Activated CD8-positive, alpha-beta memory T cell treated with anti-CD3 and anti-CD28 coated beads for 4 hours (primary cell): ENCODE results near the gene GCK.
"Not testable (repeated sequence)": the region's sequence is repeated elsewhere in the genome, so short reads cannot be mapped to it uniquely, and the experiment has no call there.

Experiments used
- DNase-seq, 2 donors: peaks; one replicate each; pipeline ENCODE4 v3.0.0-alpha.2; 2020; ENCODE audit warnings: low read depth in 2 of 2

The GCK gene

DNA sequence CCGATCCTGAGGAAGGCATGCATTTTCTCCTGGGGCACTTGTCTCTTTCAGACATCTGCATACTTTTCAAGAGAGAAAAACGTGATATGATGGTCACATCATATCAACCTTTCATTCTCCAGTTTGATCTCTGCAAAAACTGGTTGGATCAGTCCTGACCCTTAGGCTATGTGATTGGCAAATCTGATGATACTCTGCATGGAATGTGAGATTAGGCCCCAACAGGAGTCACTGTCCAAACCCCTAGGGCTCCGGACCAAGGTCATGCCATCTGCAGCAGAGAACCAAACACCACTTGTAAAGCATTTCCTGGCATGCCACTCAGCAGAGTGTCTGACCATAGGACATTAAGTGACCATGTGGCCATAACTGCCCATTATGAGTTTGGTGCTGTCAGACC is 8.6 kb downstream of the GCK start:
- DNase-seq, result no peak

DNA sequence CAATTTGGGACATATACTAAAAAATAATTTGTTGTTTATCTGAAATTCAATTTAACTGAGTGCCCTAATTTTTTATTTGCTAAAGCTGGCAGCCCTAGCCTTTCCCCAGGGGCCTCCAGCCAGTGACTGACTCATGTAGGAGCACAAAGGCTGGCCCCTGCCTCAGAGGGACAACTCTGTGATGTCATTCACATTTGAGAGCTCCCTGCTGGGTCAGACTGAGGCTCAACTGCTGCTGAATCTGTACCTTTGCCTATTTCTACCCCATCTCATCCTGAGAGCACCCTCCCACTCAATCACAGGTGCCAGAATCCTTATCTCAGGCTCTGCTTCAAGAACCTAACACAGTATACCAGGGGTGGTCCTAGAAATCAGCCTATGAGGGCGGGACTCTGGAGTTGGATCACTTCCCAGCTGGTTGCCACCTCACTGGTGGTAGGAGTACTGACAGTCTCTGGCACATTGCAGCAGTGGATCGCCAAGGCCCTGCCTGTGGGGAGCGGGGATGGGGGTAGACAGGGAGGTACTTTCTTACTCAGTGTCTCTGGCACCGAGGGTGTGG is 11.6 kb downstream of the GCK start:
- DNase-seq, result no peak

DNA sequence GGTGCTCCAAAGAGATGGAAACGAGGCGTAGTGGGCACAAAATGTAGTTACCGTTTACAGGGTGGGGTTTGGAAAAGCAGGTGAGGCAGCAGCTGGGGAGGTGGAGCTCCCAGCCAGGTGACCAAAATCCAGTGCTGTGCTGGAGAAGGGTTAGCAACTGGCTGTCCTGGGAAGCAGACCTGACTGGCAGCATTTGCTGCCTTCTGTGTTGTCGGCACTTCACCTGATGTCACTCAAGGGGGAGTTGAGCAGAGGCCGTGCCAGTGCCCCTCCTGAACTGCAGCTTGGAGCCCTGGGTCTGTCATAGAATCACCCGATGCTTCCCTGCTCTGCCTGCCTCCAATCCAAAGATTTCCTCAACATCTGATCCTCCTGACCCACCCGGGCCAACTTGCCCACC is 12.8 kb downstream of the GCK start:
- DNase-seq, result no peak

DNA sequence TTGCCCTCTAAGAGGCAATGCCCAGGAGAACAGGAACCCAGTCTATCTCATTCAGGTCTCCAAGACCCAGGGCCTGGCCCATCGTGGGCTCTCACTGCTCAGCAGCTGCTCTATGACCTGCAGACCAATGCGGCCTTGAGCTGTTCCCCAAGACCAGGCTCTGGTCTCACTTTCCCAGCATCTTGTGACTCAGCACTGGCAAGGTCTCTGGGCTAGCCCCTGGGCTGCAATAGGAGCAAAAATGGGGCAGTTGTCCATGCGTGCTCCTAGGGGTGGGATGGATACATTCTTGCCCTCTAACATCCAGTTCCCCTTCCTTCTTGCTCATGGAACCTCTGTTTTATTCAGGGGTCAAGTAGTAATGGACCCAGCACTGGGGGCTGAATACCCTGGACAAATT is 13.5 kb downstream of the GCK start:
- DNase-seq, result no peak

DNA sequence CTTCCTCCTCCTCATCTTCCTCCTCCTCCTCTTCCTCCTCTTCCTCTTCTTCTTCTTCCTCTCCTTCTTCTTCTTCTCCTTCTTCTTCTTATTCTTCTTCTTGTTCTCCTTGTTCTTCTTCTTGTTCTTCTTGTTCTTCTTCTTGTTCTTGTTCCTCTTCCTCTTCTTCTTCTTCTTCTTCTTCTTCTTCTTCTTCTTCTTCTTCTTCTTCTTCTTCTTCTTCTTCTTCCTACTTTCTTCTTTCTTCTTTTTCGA is 14.6 kb downstream of the GCK start:
- not testable (repeated sequence) for DNase-seq

DNA sequence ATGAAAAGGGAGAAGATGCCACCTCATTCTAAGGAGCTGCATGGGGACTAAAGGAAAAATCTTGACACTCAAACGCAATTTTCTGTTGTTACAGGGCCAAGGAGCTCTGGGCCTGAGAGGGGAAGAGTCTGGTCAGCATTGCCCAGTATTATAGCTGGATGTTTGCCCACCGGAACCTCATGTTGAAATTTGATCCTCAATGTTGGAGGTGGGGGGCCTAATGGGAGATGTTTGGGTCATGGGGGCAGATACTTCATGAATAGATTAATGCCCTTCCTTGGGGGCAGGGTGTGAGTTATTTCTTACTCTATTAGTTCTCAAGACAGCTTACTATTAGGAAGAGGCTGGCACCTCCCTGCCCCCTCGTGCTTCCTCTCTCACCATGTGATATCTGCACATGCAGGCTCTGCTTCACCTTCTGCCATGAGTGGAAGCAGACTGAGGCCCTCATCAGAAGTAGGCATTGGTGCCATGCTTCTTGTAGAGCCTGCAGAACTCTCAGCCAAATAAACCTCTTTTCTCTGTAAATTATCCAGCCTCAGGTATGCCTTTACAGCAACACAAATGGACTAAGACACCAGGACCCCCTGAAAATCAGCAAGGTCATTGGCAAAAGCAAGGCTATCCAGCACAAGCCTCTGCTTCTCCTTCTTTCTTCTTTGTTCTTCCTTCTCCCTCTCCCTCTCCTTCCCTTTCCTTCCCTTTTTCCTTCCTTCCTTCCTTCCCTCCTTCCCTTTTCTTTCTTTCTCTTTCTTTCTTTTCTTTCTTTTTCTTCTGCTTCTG is 15.1 kb downstream of the GCK start:
- DNase-seq, result no peak

DNA sequence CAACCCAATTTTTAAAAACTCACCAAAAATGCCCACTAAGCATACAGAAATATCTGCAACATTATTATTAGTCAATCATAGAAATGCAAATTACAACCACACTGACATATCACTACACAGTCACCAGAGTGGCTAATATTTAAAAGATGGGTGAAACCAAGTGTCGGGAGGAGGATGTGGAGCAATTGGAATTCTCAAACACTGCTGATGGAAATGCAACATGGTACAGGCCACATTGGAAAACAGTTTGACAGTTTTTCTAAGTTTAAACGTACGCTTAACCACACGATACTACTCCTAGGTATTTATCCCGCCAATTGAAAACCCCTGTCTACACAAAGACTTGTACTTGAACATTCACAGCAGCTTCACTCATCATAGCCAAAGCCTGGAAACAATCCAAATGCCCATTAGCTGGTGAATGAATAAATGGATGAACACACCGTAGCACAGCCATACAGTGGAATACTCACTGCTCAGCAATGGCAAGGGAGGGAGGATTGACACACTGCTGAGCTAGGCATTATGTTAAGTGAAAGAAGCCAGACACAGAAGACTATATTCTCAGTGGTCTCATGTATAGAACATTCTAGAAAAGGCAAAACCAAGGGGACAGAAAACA is 16.3 kb downstream of the GCK start:
- no peak for DNase-seq

DNA sequence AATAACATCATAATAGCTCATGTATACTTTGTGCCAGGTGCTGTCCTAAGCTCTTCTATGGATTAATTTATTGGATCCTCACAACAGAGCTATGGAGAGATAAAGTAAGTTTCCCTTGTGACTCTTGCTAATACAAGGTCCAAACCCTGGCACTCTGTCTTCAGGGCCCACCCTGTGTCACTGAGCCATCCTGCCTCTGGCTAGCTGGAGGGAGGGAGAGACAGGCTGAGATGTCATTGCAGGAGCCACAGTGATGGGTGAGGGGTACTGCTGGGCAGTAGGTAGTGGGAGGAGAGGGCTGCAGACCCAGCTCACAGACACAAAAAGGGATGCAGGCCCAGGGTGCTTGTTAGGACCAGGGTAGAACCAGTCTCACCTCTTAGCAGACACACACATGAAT is 16.9 kb downstream of the GCK start:
- DNase-seq, result no peak

- not testable (repeated sequence) for DNase-seq
Measured at GRCh38 chr7:44171901-44172300, 17.3 kb downstream of the GCK start.

DNA sequence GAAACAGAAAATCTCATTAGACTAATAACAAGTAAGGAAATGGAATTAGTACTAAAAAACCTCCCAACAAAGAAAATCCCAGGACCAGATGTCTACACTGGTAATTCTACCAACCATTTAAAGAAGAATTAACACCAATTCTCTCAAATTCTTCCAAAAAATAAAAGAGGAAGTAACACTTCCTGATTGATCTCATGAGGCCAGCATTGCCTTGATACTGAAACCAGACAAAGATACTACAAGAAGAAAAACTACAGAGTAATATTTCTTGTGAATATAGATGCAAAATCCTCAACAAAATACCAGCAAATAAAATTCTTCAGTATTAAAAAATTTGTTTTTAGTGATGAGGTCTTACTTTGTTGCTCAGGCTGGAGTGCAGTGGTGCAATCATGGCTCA is 21.3 kb downstream of the GCK start:
- no peak for DNase-seq

DNA sequence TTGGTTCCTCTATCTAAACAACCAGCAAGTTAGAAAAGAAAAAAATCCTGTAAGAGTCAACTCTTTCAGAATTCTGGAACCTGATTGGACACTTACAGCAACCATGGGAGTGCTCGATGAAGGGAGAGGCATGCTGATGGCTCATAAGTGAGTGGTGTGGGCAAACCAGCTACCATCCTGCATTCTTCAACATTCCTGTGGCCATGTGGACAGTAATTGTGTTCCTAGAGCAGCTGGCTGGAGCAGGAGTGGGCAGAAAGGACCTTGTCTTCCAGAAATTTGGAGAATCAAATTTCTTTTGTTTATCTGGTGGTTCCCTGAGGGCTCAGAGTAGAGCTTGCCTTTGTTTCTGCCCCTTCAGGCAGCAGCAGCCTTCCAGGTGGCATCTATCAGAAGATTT is 25.6 kb downstream of the GCK start:
- DNase-seq, result no peak

DNA sequence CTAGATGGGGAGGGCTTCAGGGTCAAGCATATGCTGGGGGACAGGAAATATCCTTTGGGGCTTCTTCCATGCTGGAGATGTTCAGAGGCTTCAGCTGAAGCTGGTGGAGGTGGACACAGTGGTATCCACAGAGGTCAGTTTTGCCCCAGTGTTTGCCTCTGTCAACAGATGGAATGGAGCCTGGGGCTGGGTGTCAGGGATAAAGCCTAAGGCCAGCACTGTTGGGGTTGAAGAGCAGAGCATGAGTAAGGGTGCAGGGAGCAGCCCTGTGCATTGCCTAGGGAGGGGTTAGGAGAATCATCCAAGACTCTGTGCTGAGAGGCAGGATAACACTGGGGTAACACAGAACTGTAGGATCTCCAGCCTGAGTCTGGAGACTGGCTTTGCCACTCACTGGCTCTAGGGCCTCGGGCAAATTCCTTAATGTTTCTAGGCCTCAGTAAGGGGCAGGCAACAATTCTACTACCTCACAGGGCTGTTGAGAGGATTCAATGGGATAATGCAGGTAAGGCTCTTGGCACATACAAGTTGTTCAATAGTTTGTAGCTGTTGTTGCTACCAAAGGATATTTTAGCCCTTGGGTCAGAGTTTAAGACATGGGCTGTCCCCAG is 26.3 kb downstream of the GCK start:
- no peak for DNase-seq

- no peak for DNase-seq
Measured at GRCh38 chr7:44162179-44162578, 27.1 kb downstream of the GCK start.

DNA sequence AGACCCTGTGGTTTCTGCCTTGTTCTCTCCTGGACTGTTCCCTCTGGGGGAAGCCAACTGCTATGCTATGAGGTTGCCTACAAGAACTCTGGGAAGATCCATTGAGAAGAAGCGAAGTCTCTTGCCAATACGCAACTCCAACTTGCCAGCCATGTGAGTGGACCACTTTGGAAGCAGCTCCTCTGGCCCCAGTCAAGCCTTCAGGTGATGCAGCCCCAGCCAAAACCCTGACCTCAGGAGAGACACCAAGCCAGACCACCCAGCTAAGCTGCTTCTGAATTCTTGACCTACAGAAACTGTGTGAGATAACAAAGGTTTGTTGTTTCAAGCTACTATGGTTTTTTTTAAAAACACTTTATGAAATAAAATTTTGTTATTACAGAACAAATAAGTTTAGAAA is 27.9 kb downstream of the GCK start:
- DNase-seq, result no peak

GRCh38 chr7:44159824-44160630 is 29.2 kb downstream of the GCK start:
- DNase-seq, result no peak

DNA sequence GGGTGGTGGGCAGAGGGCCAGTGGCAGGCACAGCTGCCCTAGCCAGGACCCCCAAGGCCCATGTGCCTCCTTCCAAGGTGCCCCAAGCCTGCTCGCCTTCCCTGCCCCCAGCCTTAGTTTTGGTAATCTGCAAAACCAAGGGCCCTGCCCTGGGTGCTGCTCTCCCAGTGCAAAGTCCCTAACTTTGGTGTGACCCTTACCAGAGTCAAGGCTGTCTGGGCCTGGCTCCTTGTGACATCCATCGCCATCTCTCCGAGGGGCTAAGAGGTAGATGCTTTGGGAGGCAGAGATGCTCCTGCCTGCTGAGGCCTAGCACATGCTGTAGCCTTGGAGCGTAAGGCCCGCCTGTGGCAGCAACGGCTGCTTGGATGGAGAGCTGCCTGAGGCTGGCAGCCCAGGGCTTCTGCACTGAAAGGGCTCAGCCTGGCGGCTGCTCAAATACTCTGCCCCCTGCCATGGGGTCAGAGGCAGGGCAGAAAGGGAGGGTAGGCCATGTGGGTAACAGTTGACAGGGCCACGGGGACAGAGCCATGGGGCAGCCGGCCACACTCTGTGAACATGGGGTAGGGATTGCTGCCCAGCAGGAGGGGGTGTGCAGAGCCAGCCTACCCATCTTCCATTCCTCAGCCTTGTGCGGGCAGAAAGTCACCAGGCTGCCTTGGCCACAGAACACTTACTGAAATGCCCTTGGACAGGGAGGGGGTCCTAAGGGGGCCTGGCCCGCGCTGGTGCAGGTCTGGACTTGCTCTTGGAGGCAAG is 30.2 kb downstream of the GCK start:
- no peak for DNase-seq

- DNase-seq, result no peak
Measured at GRCh38 chr7:44158096-44158872, 31.0 kb downstream of the GCK start.

- DNase-seq, result no peak
Measured at GRCh38 chr7:44157116-44158080, 31.8 kb downstream of the GCK start.

GRCh38 chr7:44156453-44157010 is 32.7 kb downstream of the GCK start:
- DNase-seq, result no peak
